Activated T-helper 1 cell treated with anti-CD3 and anti-CD28 coated beads, Interleukin-12 subunit alpha, Interleukin-12 subunit beta, Interleukin-2, Interleukin-4 antibody, amounts not matched to agents 30 ng/mL and 10 ng/mL and 1 ng/mL, durations not matched to agents 14 hours and 24 hours and 36 hours (primary cell): ENCODE data around the gene KCNAB1. TPM values are rescaled to one million over a fixed set of nuclear protein-coding genes. Genes with fewer than 3 reads are reported as not detected.

Experiments
- DNase-seq: peaks from one replicate; pipeline ENCODE4 v3.0.0; 2021; ENCODE audit warnings: low spot score
- H3K27ac Mint-ChIP-seq: one replicate; pipeline ENCODE4 v1.8.0; 2021; ENCODE audit warnings: mild to moderate bottlenecking, mixed read lengths
- H3K27me3 Mint-ChIP-seq: one replicate; pipeline ENCODE4 v1.8.0; 2022; ENCODE audit warnings: mild to moderate bottlenecking, moderate library complexity, mixed read lengths; ENCODE audit not compliant: insufficient read depth
- H3K36me3 Mint-ChIP-seq: one replicate; pipeline ENCODE4 v1.8.0; 2021; ENCODE audit warnings: low read depth, mixed read lengths
- H3K4me1 Mint-ChIP-seq: one replicate; pipeline ENCODE4 v1.8.0; 2021; ENCODE audit warnings: low read depth, mixed read lengths
- H3K4me3 Mint-ChIP-seq: one replicate; pipeline ENCODE4 v1.8.0; 2021; ENCODE audit warnings: mild to moderate bottlenecking, moderate library complexity, mixed read lengths
- H3K9me3 Mint-ChIP-seq: one replicate; pipeline ENCODE4 v1.8.0; 2021; ENCODE audit warnings: mixed read lengths
- intact Hi-C: fragments of 100-400 bp; cut with micrococcal nuclease; formaldehyde crosslinking; loops from one replicate; pipeline ENCODE4 v1.15.1; 2024
- total RNA-seq: library from RNA; stranded (reverse); gene quantifications from 2 replicates; pipeline ENCODE4 v1.2.3, GENCODE V29; 2022

KCNAB1 gene
- total RNA-seq, 1 donor from 2014 or later: not detected

GRCh38 chr3:156290924-156291271 is 170.5 kb downstream of the KCNAB1 start:
- no peak overlapping the region for H3K27ac Mint-ChIP-seq
- intact Hi-C loops: no loop called here
- no peak for DNase-seq
- H3K9me3 Mint-ChIP-seq: no peaks in the 10 kb centered on the region
- no peaks in the 10 kb centered on the region for H3K36me3 Mint-ChIP-seq
- peaks cover 50% of the 10 kb centered on the region for H3K27me3 Mint-ChIP-seq
- no peaks in the 10 kb centered on the region for H3K4me1 Mint-ChIP-seq
- no peak overlapping the region for H3K4me3 Mint-ChIP-seq

GRCh38 chr3:156291272-156292123 is 171.1 kb downstream of the KCNAB1 start:
- Mint-ChIP-seq H3K27me3 (peaks cover 50% of the 10 kb centered on the region), H3K27ac (no peak overlapping the region), H3K4me3 (no peak overlapping the region), H3K9me3 (no peaks in the 10 kb centered on the region), H3K4me1 (no peaks in the 10 kb centered on the region), H3K36me3 (no peaks in the 10 kb centered on the region)
- intact Hi-C loops: no loop called here
- DNase-seq: no peak

DNA sequence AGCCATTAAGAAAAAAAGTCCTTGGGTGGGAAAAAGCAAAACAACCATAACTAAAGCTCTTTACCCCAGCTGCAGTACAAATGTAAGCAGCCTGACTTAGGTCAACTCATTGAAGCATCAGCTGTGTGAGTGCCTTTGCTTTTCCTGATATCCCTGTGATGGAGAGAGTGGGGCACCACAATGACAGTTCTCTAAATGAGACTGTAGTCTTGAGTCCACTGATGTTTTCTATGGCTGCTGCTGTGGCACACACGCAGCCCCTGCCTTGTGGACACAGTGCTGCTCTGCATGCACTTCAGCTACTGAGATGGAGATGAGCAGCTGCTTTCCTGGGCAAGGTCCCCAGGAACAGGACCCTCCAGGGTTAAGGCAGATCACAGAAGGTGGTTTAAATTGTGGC is 173.2 kb downstream of the KCNAB1 start:
- Mint-ChIP-seq H3K27me3 (peaks cover 38% of the 10 kb centered on the region), H3K36me3 (no peaks in the 10 kb centered on the region), H3K4me3 (no peak overlapping the region), H3K9me3 (no peaks in the 10 kb centered on the region), H3K27ac (no peak overlapping the region), H3K4me1 (no peaks in the 10 kb centered on the region)
- no peak for DNase-seq
- intact Hi-C loops: no loop called here

GRCh38 chr3:156297582-156297981 is 177.2 kb downstream of the KCNAB1 start:
- H3K9me3 Mint-ChIP-seq: no peaks in the 10 kb centered on the region
- DNase-seq: no peak
- H3K4me3 Mint-ChIP-seq: no peak overlapping the region
- no peaks in the 10 kb centered on the region for H3K4me1 Mint-ChIP-seq
- H3K27me3 Mint-ChIP-seq: peaks cover 16% of the 10 kb centered on the region
- intact Hi-C loops: no loop called here
- H3K27ac Mint-ChIP-seq: no peak overlapping the region
- H3K36me3 Mint-ChIP-seq: no peaks in the 10 kb centered on the region

DNA sequence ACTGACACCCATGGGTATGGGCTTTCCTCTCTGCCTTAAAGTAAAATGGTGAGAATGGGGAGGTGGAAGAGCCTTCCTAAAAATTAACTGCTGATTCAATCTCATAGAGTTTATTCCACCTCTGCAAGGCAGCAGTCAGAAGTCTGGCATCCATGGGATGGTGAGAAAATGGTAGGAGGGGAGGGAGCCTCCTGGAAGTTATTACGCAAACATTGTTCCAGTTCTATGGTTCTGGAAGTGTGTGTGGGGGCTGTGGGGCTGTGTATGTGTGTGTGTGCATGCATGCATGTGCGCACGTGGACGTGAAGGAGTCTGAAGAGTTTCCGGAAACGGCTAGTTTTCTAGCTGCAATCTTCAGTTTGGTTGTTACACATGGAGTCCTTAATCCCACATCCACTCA is 177.6 kb downstream of the KCNAB1 start:
- Mint-ChIP-seq H3K36me3 (no peaks in the 10 kb centered on the region), H3K4me3 (no peak overlapping the region), H3K27ac (no peak overlapping the region), H3K27me3 (peaks cover 12% of the 10 kb centered on the region), H3K9me3 (no peaks in the 10 kb centered on the region), H3K4me1 (no peaks in the 10 kb centered on the region)
- intact Hi-C loops: no loop called here
- no peak for DNase-seq

GRCh38 chr3:156298938-156299337 is 178.6 kb downstream of the KCNAB1 start:
- Mint-ChIP-seq H3K4me3 (no peak overlapping the region), H3K9me3 (no peaks in the 10 kb centered on the region), H3K27ac (no peak overlapping the region), H3K4me1 (no peaks in the 10 kb centered on the region), H3K27me3 (peaks cover 9% of the 10 kb centered on the region), H3K36me3 (no peaks in the 10 kb centered on the region)
- DNase-seq: no peak
- intact Hi-C loops: no loop called here

DNA sequence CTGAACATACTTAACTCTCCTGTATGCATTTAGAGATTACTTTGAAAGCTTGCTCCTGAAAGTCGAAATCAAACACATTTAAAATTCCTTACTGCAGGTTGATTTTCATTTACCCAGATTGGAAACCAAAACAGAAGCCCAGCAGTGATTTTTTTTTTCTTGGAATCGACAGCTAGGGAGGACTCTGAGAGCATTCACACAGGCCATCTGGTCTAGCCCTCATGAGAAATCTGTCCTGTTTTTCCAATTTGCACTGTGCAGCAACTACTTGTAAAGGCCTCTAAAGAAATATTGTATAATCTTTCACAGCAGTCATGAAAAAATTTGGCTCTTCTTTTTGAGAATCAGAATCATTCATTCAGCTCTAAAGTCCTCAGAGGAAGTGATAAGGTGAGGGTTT is 179.2 kb downstream of the KCNAB1 start:
- intact Hi-C loops: no loop called here
- no peak overlapping the region for H3K4me3 Mint-ChIP-seq
- H3K9me3 Mint-ChIP-seq: no peaks in the 10 kb centered on the region
- no peak for DNase-seq
- H3K27me3 Mint-ChIP-seq: peaks cover 7% of the 10 kb centered on the region
- H3K4me1 Mint-ChIP-seq: no peaks in the 10 kb centered on the region
- H3K36me3 Mint-ChIP-seq: no peaks in the 10 kb centered on the region
- no peak overlapping the region for H3K27ac Mint-ChIP-seq

GRCh38 chr3:156300371-156300770 is 180.0 kb downstream of the KCNAB1 start:
- intact Hi-C loops: no loop called here
- Mint-ChIP-seq H3K27ac (no peak overlapping the region), H3K36me3 (no peaks in the 10 kb centered on the region), H3K4me1 (no peaks in the 10 kb centered on the region), H3K27me3 (peaks cover 7% of the 10 kb centered on the region), H3K4me3 (no peak overlapping the region), H3K9me3 (no peaks in the 10 kb centered on the region)
- no peak for DNase-seq

- intact Hi-C loops: no loop called here
- H3K4me1 Mint-ChIP-seq: no peaks in the 10 kb centered on the region
- H3K36me3 Mint-ChIP-seq: no peaks in the 10 kb centered on the region
- H3K9me3 Mint-ChIP-seq: no peaks in the 10 kb centered on the region
- H3K27me3 Mint-ChIP-seq: peaks cover 9% of the 10 kb centered on the region
- no peak overlapping the region for H3K27ac Mint-ChIP-seq
- H3K4me3 Mint-ChIP-seq: no peak overlapping the region
- DNase-seq: no peak
Measured at GRCh38 chr3:156300929-156301840, 180.8 kb downstream of the KCNAB1 start.

- no peak overlapping the region for H3K27ac Mint-ChIP-seq
- H3K27me3 Mint-ChIP-seq: peaks cover 9% of the 10 kb centered on the region
- no peaks in the 10 kb centered on the region for H3K9me3 Mint-ChIP-seq
- H3K36me3 Mint-ChIP-seq: no peaks in the 10 kb centered on the region
- DNase-seq: no peak
- no peaks in the 10 kb centered on the region for H3K4me1 Mint-ChIP-seq
- intact Hi-C loops: no loop called here
- H3K4me3 Mint-ChIP-seq: no peak overlapping the region
Measured at GRCh38 chr3:156303001-156303707, 182.8 kb downstream of the KCNAB1 start.

DNA sequence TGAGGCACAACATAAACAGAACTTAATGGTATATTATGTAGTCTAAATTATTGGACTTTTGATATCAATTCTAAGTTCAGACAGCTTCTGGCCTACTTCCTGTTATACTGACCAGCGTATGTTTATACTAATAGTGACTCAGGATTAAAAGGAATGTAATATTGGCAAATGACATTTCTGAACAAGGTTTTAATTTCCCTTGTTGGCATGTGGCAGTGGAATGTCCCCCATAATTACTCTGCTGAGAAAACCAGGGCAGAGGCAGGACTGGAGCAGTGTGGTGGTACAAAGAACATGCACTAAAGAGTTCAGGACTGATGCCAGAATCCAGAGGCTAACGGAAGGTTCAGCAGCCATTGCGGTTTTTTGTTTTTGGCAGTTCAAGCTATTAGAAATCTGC is 184.0 kb downstream of the KCNAB1 start:
- Mint-ChIP-seq H3K36me3 (no peaks in the 10 kb centered on the region), H3K27me3 (peaks cover 9% of the 10 kb centered on the region), H3K4me3 (no peak overlapping the region), H3K27ac (no peak overlapping the region), H3K4me1 (no peaks in the 10 kb centered on the region), H3K9me3 (no peaks in the 10 kb centered on the region)
- intact Hi-C loops: no loop called here
- DNase-seq: no peak

GRCh38 chr3:156305672-156306071 is 185.3 kb downstream of the KCNAB1 start:
- Mint-ChIP-seq H3K4me3 (no peak overlapping the region), H3K9me3 (no peaks in the 10 kb centered on the region), H3K27ac (no peak overlapping the region), H3K27me3 (peaks cover 11% of the 10 kb centered on the region), H3K36me3 (no peaks in the 10 kb centered on the region), H3K4me1 (no peaks in the 10 kb centered on the region)
- intact Hi-C loops: no loop called here
- no peak for DNase-seq

GRCh38 chr3:156307704-156308103 is 187.3 kb downstream of the KCNAB1 start:
- H3K9me3 Mint-ChIP-seq: no peaks in the 10 kb centered on the region
- H3K4me1 Mint-ChIP-seq: no peaks in the 10 kb centered on the region
- H3K27me3 Mint-ChIP-seq: peaks cover 8% of the 10 kb centered on the region
- intact Hi-C loops: no loop called here
- DNase-seq: no peak
- no peak overlapping the region for H3K4me3 Mint-ChIP-seq
- H3K36me3 Mint-ChIP-seq: no peaks in the 10 kb centered on the region
- no peak overlapping the region for H3K27ac Mint-ChIP-seq
